ENCODE data around the gene TXNRD3.

Gene TXNRD3

GRCh38 chr3:126558336-126559071 is 96.4 kb downstream of the TXNRD3 start, which contains the start of gene C3orf22:
Gene C3orf22, minus strand, starts transcription at chr3:126558932. Its CDS starts 5,542 bp downstream, at chr3:126553390.
- H3F3A ChIP-seq (ENCODE audit: insufficient read depth, low read length), result no peaks in the 10 kb centered on the region
- no peak for DNase-seq

GRCh38 chr3:126557761-126558160 is 97.2 kb downstream of the TXNRD3 start:
- H3K36me3 ChIP-seq (replicated peaks; ENCODE audit: insufficient read depth, low read length), result no peaks in the 10 kb centered on the region
- no peak overlapping the region for H3K9ac ChIP-seq (ENCODE audit: low read length)
- H3K4me1 ChIP-seq (ENCODE audit: low read length), result no peaks in the 10 kb centered on the region
- no peak overlapping the region for H3K4me2 ChIP-seq (ENCODE audit: low read depth, low read length)
- H4K20me1 ChIP-seq (ENCODE audit: insufficient read depth, low read length), result no peaks in the 10 kb centered on the region
- TF ChIP-seq EZH2phosphoT487 (IDR thresholded peaks at IDR 0.05; ENCODE audit: low read length) (no peak), CTCF (IDR thresholded peaks at IDR 0.05; ENCODE audit: low read length) (no peak), EZH2 (optimal IDR thresholded peaks at IDR 0.05; ENCODE audit: low read depth, low read length) (no peak)
- H3K27ac ChIP-seq (ENCODE audit: low read length), result no peak overlapping the region
- no peaks in the 10 kb centered on the region for H3K9me2 ChIP-seq (replicated peaks; ENCODE audit: insufficient read depth, low read length)
- no peaks in the 10 kb centered on the region for H3K79me2 ChIP-seq (ENCODE audit: low read length)
- H3F3A ChIP-seq (ENCODE audit: insufficient read depth, low read length), result no peaks in the 10 kb centered on the region
- H3K4me3 ChIP-seq (ENCODE audit: low read length), result no peak overlapping the region
- H3K9me3 ChIP-seq (replicated peaks; ENCODE audit: insufficient read depth, low read length), result no peaks in the 10 kb centered on the region
- no peak overlapping the region for H2AFZ ChIP-seq (ENCODE audit: low read length)
- no peak for DNase-seq
- no peaks in the 10 kb centered on the region for H3K27me3 ChIP-seq (replicated peaks; ENCODE audit: insufficient read depth, low read length)

More at GRCh38 chr3:126558336-126559071, 96.4 kb downstream of the TXNRD3 start, which contains the start of gene C3orf22:
- Histone ChIP-seq H2AFZ (ENCODE audit: low read length) (no peak within 1 kb of the TSS), H3K27ac (ENCODE audit: low read length) (no peak within 1 kb of the TSS), H3K36me3 (replicated peaks; ENCODE audit: insufficient read depth, low read length) (no peaks in the 10 kb centered on the region), H3K9me3 (replicated peaks; ENCODE audit: insufficient read depth, low read length) (no peaks in the 10 kb centered on the region), H3K4me2 (ENCODE audit: low read depth, low read length) (no peak within 1 kb of the TSS), H3K4me1 (ENCODE audit: low read length) (no peaks in the 10 kb centered on the region), H4K20me1 (ENCODE audit: insufficient read depth, low read length) (no peaks in the 10 kb centered on the region), H3K79me2 (ENCODE audit: low read length) (no peaks in the 10 kb centered on the region), H3K9ac (ENCODE audit: low read length) (no peak within 1 kb of the TSS), H3K4me3 (ENCODE audit: low read length) (no peak within 1 kb of the TSS), H3K27me3 (replicated peaks; ENCODE audit: insufficient read depth, low read length) (no peaks in the 10 kb centered on the region), H3K9me2 (replicated peaks; ENCODE audit: insufficient read depth, low read length) (no peaks in the 10 kb centered on the region)
- TF ChIP-seq CTCF (IDR thresholded peaks at IDR 0.05; ENCODE audit: low read length), result no peak
- no peak for TF ChIP-seq EZH2 (optimal IDR thresholded peaks at IDR 0.05; ENCODE audit: low read depth, low read length)
- no peak for TF ChIP-seq EZH2phosphoT487 (IDR thresholded peaks at IDR 0.05; ENCODE audit: low read length)

GRCh38 chr3:126557415-126557745 is 97.5 kb downstream of the TXNRD3 start:
- Histone ChIP-seq H3K79me2 (ENCODE audit: low read length) (no peaks in the 10 kb centered on the region), H3K4me1 (ENCODE audit: low read length) (no peaks in the 10 kb centered on the region), H4K20me1 (ENCODE audit: insufficient read depth, low read length) (no peaks in the 10 kb centered on the region), H2AFZ (ENCODE audit: low read length) (no peak overlapping the region), H3K9me3 (replicated peaks; ENCODE audit: insufficient read depth, low read length) (no peaks in the 10 kb centered on the region), H3K27ac (ENCODE audit: low read length) (no peak overlapping the region), H3K27me3 (replicated peaks; ENCODE audit: insufficient read depth, low read length) (no peaks in the 10 kb centered on the region), H3K9me2 (replicated peaks; ENCODE audit: insufficient read depth, low read length) (no peaks in the 10 kb centered on the region), H3K36me3 (replicated peaks; ENCODE audit: insufficient read depth, low read length) (no peaks in the 10 kb centered on the region), H3F3A (ENCODE audit: insufficient read depth, low read length) (no peaks in the 10 kb centered on the region), H3K4me3 (ENCODE audit: low read length) (no peak overlapping the region), H3K4me2 (ENCODE audit: low read depth, low read length) (no peak overlapping the region), H3K9ac (ENCODE audit: low read length) (no peak overlapping the region)
- TF ChIP-seq CTCF (IDR thresholded peaks at IDR 0.05; ENCODE audit: low read length), result no peak
- no peak for TF ChIP-seq EZH2 (optimal IDR thresholded peaks at IDR 0.05; ENCODE audit: low read depth, low read length)
- TF ChIP-seq EZH2phosphoT487 (IDR thresholded peaks at IDR 0.05; ENCODE audit: low read length), result no peak
- no peak for DNase-seq
